Ovary (tissue), 9 donors: Measurements from ENCODE around the gene SPAG4. TPM values are rescaled to one million over a fixed set of nuclear protein-coding genes. Genes with fewer than 3 reads are reported as not detected.
A peak's percentile ranks its signal among the peaks of the same experiment; 100 is the strongest.

Experiments used
- DNase-seq, 5 donors: peaks; one replicate each; pipeline ENCODE4 v3.0.0-alpha.2; 2019 to 2020
- H3K27ac ChIP-seq, 2 donors: fragments of 200-600 bp; one replicate each; pipeline versions ENCODE4 v1.5.1 to v1.8.0; 2019 to 2022
- H3K27me3 ChIP-seq: fragments of 200-600 bp; one replicate; pipeline ENCODE4 v1.8.0; 2022
- H3K36me3 ChIP-seq: fragments of 200-600 bp; sonication (generic); one replicate; pipeline ENCODE4 v1.5.1; 2019
- H3K4me1 ChIP-seq: one replicate; pipeline ENCODE4 v1.8.1; 2013; ENCODE audit warnings: mild to moderate bottlenecking, moderate library complexity; ENCODE audit not compliant: insufficient read depth
- H3K4me3 ChIP-seq: fragments of 200-600 bp; sonication (generic); one replicate; pipeline ENCODE4 v1.5.1; 2017
- H3K9me3 ChIP-seq, 2 donors: fragments of 200-600 bp in 1 of 2; sonication (generic) in 1 of 2; one replicate each; pipeline versions ENCODE4 v1.5.1 to v1.8.1; 2013 to 2019; ENCODE audit warnings: mild to moderate bottlenecking in 1 of 2, moderate library complexity in 1 of 2
- CTCF ChIP-seq, 3 donors: fragments of 450-650 bp in 2 of 3; fragments of 200-600 bp in 1 of 3; IDR thresholded peaks; one replicate each; pipeline versions ENCODE4 v1.5.1 to v1.8.0; 2016 to 2022; ENCODE audit warnings: antibody characterized with exemption in 3 of 3, mild to moderate bottlenecking in 1 of 3
- EP300 ChIP-seq: sonication (generic); formaldehyde crosslinking; IDR thresholded peaks from one replicate; pipeline ENCODE4 v1.6.1; 2017; ENCODE audit warnings: antibody characterized with exemption
- POLR2A ChIP-seq: fragments of 450-650 bp; IDR thresholded peaks from one replicate; pipeline ENCODE4 v1.6.1; 2017; ENCODE audit warnings: antibody characterized with exemption, mild to moderate bottlenecking, moderate library complexity
- WGBS, 3 donors: extraction: QIAGEN DNeasy Blood & Tissue Kit in 1 of 3; methylation state at CpG; one replicate each; pipeline versions ENCODE4 v1.1.5 to v1.1.7; 2013 to 2017; 5-methylcytosine and 5-hydroxymethylcytosine counted together
- intact Hi-C, 4 donors: fragments of 100-400 bp; cut with DNase I; formaldehyde crosslinking; loops; one replicate each; pipeline versions ENCODE4 v1.11.0 to v1.15.1; 2022 to 2023
- polyA plus RNA-seq, 2 donors: library from polyadenylated mRNA; stranded (reverse); fragments of 200-250 nt in 1 of 2; fragments of 350-450 nt in 1 of 2; fragmentation: Illumina TruSeq in 1 of 2; extraction: RNeasy Lipid Tissue Mini Kit (QIAGEN cat#74804) in 1 of 2; gene quantifications; one replicate each; pipeline ENCODE4 v1.2.3, GENCODE V29; 2013 to 2014
- total RNA-seq, 7 donors: library from RNA; depleted of rRNA in 2 of 7; stranded (reverse); fragments of >200 nt in 2 of 7; fragmentation: NEBNext Ultra II Directional in 3 of 7; extraction: Animal tissue kit (Norgen Biotek cat#: 25700) in 3 of 7; gene quantifications; one replicate each; pipeline versions ENCODE4 v1.1.0 to v1.2.4, GENCODE V29; 2016 to 2023
- donor health status: DM: no; HTN: no; CAD: no; lungs with moderate emphysema.
- donor health status: DM: no; HTN: no; CAD: no.
- donor health status: Bipolar disorder and iron deficiency.
- donor health status: DM: yes; HTN: yes; CAD: no.
- donor health status: DM: no; HTN: no; CAD: no.
- donor health status: DM: yes; HTN: yes; CAD: no.

Gene SPAG4
- total and polyA plus RNA-seq, 9 donors: 1.00 to 12.8 (median 9.6) TPM

- H3K27ac ChIP-seq: no peak overlapping the region
- 85 to 88% (median 85%) methylated on average over 11 of the region's 11 CpGs for WGBS, 3 donors
- TF ChIP-seq POLR2A: no peak
- no peak for TF ChIP-seq EP300
- no peak for TF ChIP-seq CTCF (IDR thresholded peaks at IDR 0.05)
Measured at GRCh38 chr20:35620818-35621559, 5.4 kb downstream of the SPAG4 start.

GRCh38 chr20:35621560-35621946, 5.9 kb downstream of the SPAG4 start:
- Histone ChIP-seq H3K4me1 (peaks cover 1% of the 10 kb centered on the region), H3K27ac (no peak overlapping the region), H3K9me3 (no peaks in the 10 kb centered on the region), H3K27me3 (no peaks in the 10 kb centered on the region), H3K4me3 (no peak overlapping the region), H3K36me3 (no peaks in the 10 kb centered on the region)
- intact Hi-C loops: no loop called here
- 91% methylated on average over 2 of the region's 2 CpGs for WGBS, 3 donors
- no peak for DNase-seq
- TF ChIP-seq CTCF (IDR thresholded peaks at IDR 0.05) (no peak), POLR2A (no peak), EP300 (no peak)

More at GRCh38 chr20:35620818-35621559, 5.4 kb downstream of the SPAG4 start:
- DNase-seq: peak in 2 of 5 donors; percentile 17 to 35
- Histone ChIP-seq H3K27me3 (no peaks in the 10 kb centered on the region), H3K4me1 (peaks cover 1% of the 10 kb centered on the region), H3K36me3 (no peaks in the 10 kb centered on the region), H3K9me3 (no peaks in the 10 kb centered on the region), H3K4me3 (no peak overlapping the region)
- intact Hi-C loops: no loop called here

- Histone ChIP-seq H3K9me3 (no peaks in the 10 kb centered on the region), H3K4me3 (no peak overlapping the region), H3K36me3 (no peaks in the 10 kb centered on the region), H3K27ac (no peak overlapping the region), H3K27me3 (no peaks in the 10 kb centered on the region), H3K4me1 (no peaks in the 10 kb centered on the region)
- 89 to 92% (median 92%) methylated on average over 6 of the region's 6 CpGs for WGBS, 3 donors
- DNase-seq: no peak
- intact Hi-C loops: no loop called here
- no peak for TF ChIP-seq CTCF (IDR thresholded peaks at IDR 0.05)
- TF ChIP-seq POLR2A: no peak
- no peak for TF ChIP-seq EP300
Measured at GRCh38 chr20:35625584-35626385, 10.2 kb downstream of the SPAG4 start.

- no peak for TF ChIP-seq EP300
- no peak for TF ChIP-seq CTCF (IDR thresholded peaks at IDR 0.05)
- TF ChIP-seq POLR2A: no peak
- DNase-seq: no peak
- no peaks in the 10 kb centered on the region for H3K27me3 ChIP-seq
- no peaks in the 10 kb centered on the region for H3K4me1 ChIP-seq
- H3K4me3 ChIP-seq: no peak overlapping the region
- intact Hi-C loops: no loop called here
- no peaks in the 10 kb centered on the region for H3K9me3 ChIP-seq
- H3K36me3 ChIP-seq: no peaks in the 10 kb centered on the region
- 90 to 93% (median 90%) methylated on average over 13 of the region's 13 CpGs for WGBS, 3 donors
- H3K27ac ChIP-seq: no peak overlapping the region
Measured at GRCh38 chr20:35626386-35627001, 10.9 kb downstream of the SPAG4 start.
